Keratinocyte (primary cell): Measurements from ENCODE around the gene THUMPD1. TPM values are rescaled to one million over a fixed set of nuclear protein-coding genes. Genes with fewer than 3 reads are reported as not detected.

Source experiments
- DNase-seq: peaks from one replicate; pipeline ENCODE4 v3.0.0-alpha.2; 2011; ENCODE audit warnings: low read depth, missing footprints, low spot score
- FAIRE-seq: peaks from 2 replicates; lab custom pipeline; 2011; peaks lifted over from hg19 to GRCh38; lab: Jason Lieb, UNC
- H2AFZ ChIP-seq: 2 replicates; pipeline ENCODE4 v1.6.0; 2012; ENCODE audit warnings: low read length, control low read depth, inconsistent platforms; ENCODE audit not compliant: control insufficient read depth
- H3K27ac ChIP-seq: 2 replicates; pipeline ENCODE4 v1.5.1; 2011; ENCODE audit warnings: low read length; ENCODE audit not compliant: control insufficient read depth, insufficient read depth
- H3K27me3 ChIP-seq: 3 replicates; pipeline ENCODE4 v1.6.0; 2011; ENCODE audit warnings: low read length; ENCODE audit not compliant: control insufficient read depth, insufficient read depth; ENCODE audit errors: extremely low read depth
- H3K36me3 ChIP-seq, 2 experiments: 2 replicates in 1 of 2; 3 replicates in 1 of 2; pipeline ENCODE4 v1.5.1; 2011; ENCODE audit warnings: low read length in 2 of 2, mild to moderate bottlenecking in 1 of 2; ENCODE audit not compliant: control insufficient read depth in 2 of 2, insufficient read depth in 2 of 2; ENCODE audit errors: extremely low read depth in 1 of 2
- H3K4me1 ChIP-seq: 3 replicates; pipeline ENCODE4 v1.5.1; 2011; ENCODE audit warnings: low read length; ENCODE audit not compliant: control insufficient read depth, insufficient read depth; ENCODE audit errors: extremely low read depth
- H3K4me2 ChIP-seq: 3 replicates; pipeline ENCODE4 v1.6.0; 2011; ENCODE audit warnings: low read depth, low read length; ENCODE audit not compliant: control insufficient read depth, insufficient read depth; ENCODE audit errors: extremely low read depth
- H3K4me3 ChIP-seq, 3 experiments: fragments of 200-600 bp in 1 of 3; sonication (generic) in 1 of 3; 2 replicates in 2 of 3; 3 replicates in 1 of 3; pipeline ENCODE4 v1.5.1; 2011 to 2016; ENCODE audit warnings: low read length in 3 of 3, mild to moderate bottlenecking in 3 of 3, control low read depth in 2 of 3, inconsistent platforms in 1 of 3, low read depth in 1 of 3, mixed read lengths in 1 of 3, mixed run types in 1 of 3, moderate library complexity in 1 of 3; ENCODE audit not compliant: control insufficient read depth in 2 of 3, insufficient read depth in 2 of 3; ENCODE audit errors: extremely low read depth in 1 of 3
- H3K79me2 ChIP-seq: 2 replicates; pipeline ENCODE4 v1.6.0; 2012; ENCODE audit warnings: low read length; ENCODE audit not compliant: control insufficient read depth, insufficient read depth
- H3K9ac ChIP-seq: 3 replicates; pipeline ENCODE4 v1.6.0; 2011; ENCODE audit warnings: low read length; ENCODE audit not compliant: control insufficient read depth, insufficient read depth; ENCODE audit errors: extremely low read depth
- H3K9me1 ChIP-seq: 3 replicates; pipeline ENCODE4 v1.6.0; 2011; ENCODE audit warnings: low read length; ENCODE audit not compliant: control insufficient read depth, insufficient read depth; ENCODE audit errors: extremely low read depth
- H3K9me3 ChIP-seq: 2 replicates; pipeline ENCODE4 v1.5.1; 2012; ENCODE audit warnings: low read depth, low read length; ENCODE audit not compliant: control insufficient read depth
- H4K20me1 ChIP-seq: 3 replicates; pipeline ENCODE4 v1.6.0; 2011; ENCODE audit warnings: low read length; ENCODE audit not compliant: control insufficient read depth, insufficient read depth; ENCODE audit errors: extremely low read depth
- CTCF ChIP-seq, 3 experiments: IDR thresholded peaks in 1 of 3; conservative IDR thresholded peaks in 1 of 3; optimal IDR thresholded peaks in 1 of 3; 2 replicates in 2 of 3; 3 replicates in 1 of 3; pipeline versions ENCODE3 to v1.5.1; 2011; ENCODE audit warnings: low read length in 3 of 3, mild to moderate bottlenecking in 3 of 3, moderate library complexity in 2 of 3, control low read depth in 1 of 3, inconsistent platforms in 1 of 3; ENCODE audit not compliant: insufficient read depth in 2 of 3; ENCODE audit errors: extremely low read depth in 1 of 3
- EZH2 ChIP-seq: IDR thresholded peaks from one replicate; pipeline ENCODE4 v1.6.1; 2012; ENCODE audit warnings: inconsistent platforms, mild to moderate bottlenecking, low read length, moderate library complexity
- dilution Hi-C: fragments of 300-500 bp; cut with MboI; formaldehyde crosslinking; loops from one replicate; pipeline ENCODE4 v1.7.0; 2020; ENCODE audit warnings: low sequenced_read_pairs; ENCODE audit not compliant: extremely low pct_ligation_motif_present
- polyA plus RNA-seq, 5 experiments: library from polyadenylated mRNA; depleted of rRNA in 3 of 5; stranded (reverse) in 3 of 5; stranded (forward) in 1 of 5; unstranded in 1 of 5; fragments of >200 nt; gene quantifications; 1 replicate in 1 of 5; 2 replicates in 3 of 5; 3 replicates in 1 of 5; pipeline versions ENCODE4 v1.2.1 to v1.2.3, GENCODE V29; 2011 to 2012; ENCODE audit warnings: missing spikeins in 2 of 5, low read depth in 1 of 5, low replicate concordance in 1 of 5

The THUMPD1 gene
- polyA plus RNA-seq, 1 donor (not counting 4 experiments of a cell fraction or from before 2014, with no cell fraction given): 25.9 TPM

GRCh38 chr16:20747030-20747816 is 5.6 kb upstream of the THUMPD1 start:
- TF ChIP-seq CTCF (optimal IDR thresholded peaks at IDR 0.05 in 1 of 3, IDR thresholded peaks at IDR 0.05 in 1 of 3, conservative IDR thresholded peaks at IDR 0.05 in 1 of 3; ENCODE audit: extremely low read depth in 1 of 3, insufficient read depth in 2 of 3, low read length in 3 of 3) (no peak), EZH2 (no peak)
- DNase-seq (no peak), FAIRE-seq (no peak)
- H3K4me1 ChIP-seq: no peaks in the 10 kb centered on the region
- no peak overlapping the region for H3K9ac ChIP-seq
- dilution Hi-C loops: no loop called here
- H3K9me3 ChIP-seq: no peaks in the 10 kb centered on the region
- no peak overlapping the region for H3K4me3 ChIP-seq
- no peaks in the 10 kb centered on the region for H3K79me2 ChIP-seq
- no peak overlapping the region for H2AFZ ChIP-seq
- no peaks in the 10 kb centered on the region for H3K36me3 ChIP-seq
- no peaks in the 10 kb centered on the region for H3K9me1 ChIP-seq
- no peak overlapping the region for H3K4me2 ChIP-seq
- no peaks in the 10 kb centered on the region for H3K27me3 ChIP-seq
- no peaks in the 10 kb centered on the region for H4K20me1 ChIP-seq
- H3K27ac ChIP-seq: no peak overlapping the region

GRCh38 chr16:20746461-20746860 is 4.8 kb upstream of the THUMPD1 start:
- Histone ChIP-seq H3K27ac (no peak overlapping the region), H2AFZ (no peak overlapping the region), H3K4me1 (no peaks in the 10 kb centered on the region), H3K9me3 (no peaks in the 10 kb centered on the region), H4K20me1 (no peaks in the 10 kb centered on the region), H3K9me1 (no peaks in the 10 kb centered on the region), H3K79me2 (no peaks in the 10 kb centered on the region), H3K36me3 (no peaks in the 10 kb centered on the region), H3K4me3 (no peak overlapping the region), H3K4me2 (no peak overlapping the region), H3K9ac (no peak overlapping the region), H3K27me3 (no peaks in the 10 kb centered on the region)
- dilution Hi-C loops: no loop called here
- FAIRE-seq (no peak), DNase-seq (no peak)
- TF ChIP-seq EZH2 (no peak), CTCF (optimal IDR thresholded peaks at IDR 0.05 in 1 of 3, IDR thresholded peaks at IDR 0.05 in 1 of 3, conservative IDR thresholded peaks at IDR 0.05 in 1 of 3; ENCODE audit: extremely low read depth in 1 of 3, insufficient read depth in 2 of 3, low read length in 3 of 3) (no peak)
